ENCODE results near the gene PGA3.
"Not testable (repeated sequence)": the region's sequence is repeated elsewhere in the genome, so short reads cannot be mapped to it uniquely, and the experiment has no call there.

GRCh38 chr11:61245284-61245964 lies 42.1 kb downstream of the PGA3 start:
- not testable (repeated sequence) for TF ChIP-seq MAX (IDR thresholded peaks at IDR 0.05); POLR2A (IDR thresholded peaks at IDR 0.05; ENCODE audit: borderline replicate concordance, extremely low read depth, insufficient read depth, insufficient read length); YY1 (IDR thresholded peaks at IDR 0.05; ENCODE audit: extremely low read depth, insufficient replicate concordance, low read depth, low read length); EZH2phosphoT487 (IDR thresholded peaks at IDR 0.05; ENCODE audit: borderline replicate concordance); RAD21 (IDR thresholded peaks at IDR 0.05; ENCODE audit: low read depth); POLR2AphosphoS5 (IDR thresholded peaks at IDR 0.05; ENCODE audit: low read depth, low read length); SIN3A (IDR thresholded peaks at IDR 0.05; ENCODE audit: low read depth); FOSL1 (IDR thresholded peaks at IDR 0.05; ENCODE audit: low read depth)
- TF ChIP-seq, protein P1, sequence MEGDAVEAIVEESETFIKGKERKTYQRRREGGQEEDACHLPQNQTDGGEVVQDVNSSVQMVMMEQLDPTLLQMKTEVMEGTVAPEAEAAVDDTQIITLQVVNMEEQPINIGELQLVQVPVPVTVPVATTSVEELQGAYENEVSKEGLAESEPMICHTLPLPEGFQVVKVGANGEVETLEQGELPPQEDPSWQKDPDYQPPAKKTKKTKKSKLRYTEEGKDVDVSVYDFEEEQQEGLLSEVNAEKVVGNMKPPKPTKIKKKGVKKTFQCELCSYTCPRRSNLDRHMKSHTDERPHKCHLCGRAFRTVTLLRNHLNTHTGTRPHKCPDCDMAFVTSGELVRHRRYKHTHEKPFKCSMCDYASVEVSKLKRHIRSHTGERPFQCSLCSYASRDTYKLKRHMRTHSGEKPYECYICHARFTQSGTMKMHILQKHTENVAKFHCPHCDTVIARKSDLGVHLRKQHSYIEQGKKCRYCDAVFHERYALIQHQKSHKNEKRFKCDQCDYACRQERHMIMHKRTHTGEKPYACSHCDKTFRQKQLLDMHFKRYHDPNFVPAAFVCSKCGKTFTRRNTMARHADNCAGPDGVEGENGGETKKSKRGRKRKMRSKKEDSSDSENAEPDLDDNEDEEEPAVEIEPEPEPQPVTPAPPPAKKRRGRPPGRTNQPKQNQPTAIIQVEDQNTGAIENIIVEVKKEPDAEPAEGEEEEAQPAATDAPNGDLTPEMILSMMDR (IDR thresholded peaks at IDR 0.05 in 2 of 3, conservative IDR thresholded peaks at IDR 0.05 in 1 of 3; ENCODE audit: borderline replicate concordance in 1 of 3, insufficient read depth in 1 of 3, low read depth in 2 of 3, low read length in 2 of 3): not testable (repeated sequence)
- TF ChIP-seq, protein P2, sequence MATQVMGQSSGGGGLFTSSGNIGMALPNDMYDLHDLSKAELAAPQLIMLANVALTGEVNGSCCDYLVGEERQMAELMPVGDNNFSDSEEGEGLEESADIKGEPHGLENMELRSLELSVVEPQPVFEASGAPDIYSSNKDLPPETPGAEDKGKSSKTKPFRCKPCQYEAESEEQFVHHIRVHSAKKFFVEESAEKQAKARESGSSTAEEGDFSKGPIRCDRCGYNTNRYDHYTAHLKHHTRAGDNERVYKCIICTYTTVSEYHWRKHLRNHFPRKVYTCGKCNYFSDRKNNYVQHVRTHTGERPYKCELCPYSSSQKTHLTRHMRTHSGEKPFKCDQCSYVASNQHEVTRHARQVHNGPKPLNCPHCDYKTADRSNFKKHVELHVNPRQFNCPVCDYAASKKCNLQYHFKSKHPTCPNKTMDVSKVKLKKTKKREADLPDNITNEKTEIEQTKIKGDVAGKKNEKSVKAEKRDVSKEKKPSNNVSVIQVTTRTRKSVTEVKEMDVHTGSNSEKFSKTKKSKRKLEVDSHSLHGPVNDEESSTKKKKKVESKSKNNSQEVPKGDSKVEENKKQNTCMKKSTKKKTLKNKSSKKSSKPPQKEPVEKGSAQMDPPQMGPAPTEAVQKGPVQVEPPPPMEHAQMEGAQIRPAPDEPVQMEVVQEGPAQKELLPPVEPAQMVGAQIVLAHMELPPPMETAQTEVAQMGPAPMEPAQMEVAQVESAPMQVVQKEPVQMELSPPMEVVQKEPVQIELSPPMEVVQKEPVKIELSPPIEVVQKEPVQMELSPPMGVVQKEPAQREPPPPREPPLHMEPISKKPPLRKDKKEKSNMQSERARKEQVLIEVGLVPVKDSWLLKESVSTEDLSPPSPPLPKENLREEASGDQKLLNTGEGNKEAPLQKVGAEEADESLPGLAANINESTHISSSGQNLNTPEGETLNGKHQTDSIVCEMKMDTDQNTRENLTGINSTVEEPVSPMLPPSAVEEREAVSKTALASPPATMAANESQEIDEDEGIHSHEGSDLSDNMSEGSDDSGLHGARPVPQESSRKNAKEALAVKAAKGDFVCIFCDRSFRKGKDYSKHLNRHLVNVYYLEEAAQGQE (IDR thresholded peaks at IDR 0.05; ENCODE audit: low read depth): not testable (repeated sequence)
